Uterus (tissue), 4 donors: Measurements from ENCODE around the gene SYMPK. TPM values are rescaled to one million over a fixed set of nuclear protein-coding genes. Genes with fewer than 3 reads are reported as not detected.

Experiments
- DNase-seq, 2 donors: peaks; one replicate each; pipeline ENCODE4 v3.0.0-alpha.2; 2019 to 2020
- H3K27ac ChIP-seq, 2 donors: fragments of 200-600 bp; sonication (generic); 1 replicate in 1 of 2; 2 replicates in 1 of 2; pipeline ENCODE4 v1.5.1; 2016 to 2018
- H3K27me3 ChIP-seq, 2 donors: fragments of 200-600 bp; sonication (generic); one replicate each; pipeline ENCODE4 v1.5.1; 2018 to 2019; ENCODE audit warnings: control low read depth in 1 of 2
- H3K36me3 ChIP-seq, 2 donors: fragments of 200-600 bp; sonication (generic); one replicate each; pipeline ENCODE4 v1.5.1; 2019; ENCODE audit warnings: control low read depth in 1 of 2
- H3K4me1 ChIP-seq, 2 donors: fragments of 200-600 bp; sonication (generic); one replicate each; pipeline ENCODE4 v1.5.1; 2018 to 2019; ENCODE audit warnings: control low read depth in 1 of 2
- H3K4me3 ChIP-seq, 2 donors: fragments of 200-600 bp; sonication (generic); 1 replicate in 1 of 2; 2 replicates in 1 of 2; pipeline ENCODE4 v1.5.1; 2018 to 2019; ENCODE audit warnings: mild to moderate bottlenecking in 1 of 2
- H3K9me3 ChIP-seq, 2 donors: fragments of 200-600 bp; sonication (generic); one replicate each; pipeline ENCODE4 v1.5.1; 2019; ENCODE audit warnings: control low read depth in 1 of 2
- POLR2A ChIP-seq, 2 donors: fragments of 450-650 bp; IDR thresholded peaks; one replicate each; pipeline ENCODE4 v1.6.1; 2016; ENCODE audit warnings: antibody characterized with exemption in 2 of 2, mild to moderate bottlenecking in 1 of 2, moderate library complexity in 1 of 2
- intact Hi-C: fragments of 100-400 bp; cut with DNase I; formaldehyde crosslinking; loops from one replicate; pipeline ENCODE4 v1.15.1; 2023; ENCODE audit warnings: low total_unique reads
- total RNA-seq, 4 donors: library from RNA; depleted of rRNA in 3 of 4; stranded (reverse); fragments of >200 nt in 3 of 4; gene quantifications; one replicate each; pipeline versions ENCODE4 v1.1.0 to v1.2.4, GENCODE V29; 2014 to 2023
- TF ChIP-seq, protein P1 (sequence below), 4 experiments: fragments of 200-600 bp in 2 of 4; fragments of 450-650 bp in 2 of 4; sonication (generic) in 2 of 4; IDR thresholded peaks; one replicate each; pipeline ENCODE4 v1.5.1; 2016 to 2019; ENCODE audit warnings: antibody characterized with exemption in 4 of 4, mild to moderate bottlenecking in 2 of 4, moderate library complexity in 1 of 4
- donor health status: DM: yes; HTN: yes; CAD: no.

The SYMPK gene
- total RNA-seq, 4 donors from 2014 or later, result 32.0 to 72.6 (median 46.4) TPM

DNA sequence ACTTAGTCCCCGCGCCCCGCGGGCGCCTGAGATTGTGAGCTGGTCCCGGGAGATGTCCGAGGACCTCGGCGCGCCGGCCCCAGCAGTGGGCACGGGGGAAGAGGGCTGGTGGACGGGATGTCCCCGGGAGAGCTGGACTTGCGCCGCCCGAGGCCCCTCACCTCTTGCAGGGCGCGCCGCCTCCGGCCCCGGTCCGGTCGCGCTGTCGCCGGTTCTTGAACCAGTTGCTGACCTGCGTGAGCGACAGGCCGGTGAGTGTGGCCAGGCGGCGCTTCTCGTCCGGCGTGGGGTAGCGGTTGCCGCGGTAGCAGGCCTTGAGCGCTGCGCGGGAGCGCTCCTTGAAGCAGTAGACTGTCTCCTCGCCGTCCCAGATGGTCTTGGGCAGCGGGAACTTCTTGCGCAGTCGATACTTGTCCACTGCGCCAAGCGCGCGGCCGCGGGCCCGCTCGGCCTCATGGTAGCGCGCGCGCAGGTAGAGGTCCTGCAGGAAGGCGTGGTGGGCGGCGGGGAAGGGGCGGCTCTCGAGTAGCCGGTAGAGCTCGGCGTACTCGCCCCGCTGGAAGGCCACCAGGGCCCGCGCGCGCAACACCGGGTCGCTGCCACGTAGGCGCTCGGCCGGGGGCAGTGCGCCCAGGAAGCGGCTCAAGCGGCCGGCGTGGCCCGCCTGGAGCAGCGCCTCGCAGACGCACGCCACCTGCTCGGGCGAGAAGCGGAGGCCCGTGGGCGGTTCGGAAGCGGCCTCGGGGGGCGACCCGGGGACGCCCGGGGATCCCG lies 94.9 kb downstream of the SYMPK start:
- TF ChIP-seq, protein P1, sequence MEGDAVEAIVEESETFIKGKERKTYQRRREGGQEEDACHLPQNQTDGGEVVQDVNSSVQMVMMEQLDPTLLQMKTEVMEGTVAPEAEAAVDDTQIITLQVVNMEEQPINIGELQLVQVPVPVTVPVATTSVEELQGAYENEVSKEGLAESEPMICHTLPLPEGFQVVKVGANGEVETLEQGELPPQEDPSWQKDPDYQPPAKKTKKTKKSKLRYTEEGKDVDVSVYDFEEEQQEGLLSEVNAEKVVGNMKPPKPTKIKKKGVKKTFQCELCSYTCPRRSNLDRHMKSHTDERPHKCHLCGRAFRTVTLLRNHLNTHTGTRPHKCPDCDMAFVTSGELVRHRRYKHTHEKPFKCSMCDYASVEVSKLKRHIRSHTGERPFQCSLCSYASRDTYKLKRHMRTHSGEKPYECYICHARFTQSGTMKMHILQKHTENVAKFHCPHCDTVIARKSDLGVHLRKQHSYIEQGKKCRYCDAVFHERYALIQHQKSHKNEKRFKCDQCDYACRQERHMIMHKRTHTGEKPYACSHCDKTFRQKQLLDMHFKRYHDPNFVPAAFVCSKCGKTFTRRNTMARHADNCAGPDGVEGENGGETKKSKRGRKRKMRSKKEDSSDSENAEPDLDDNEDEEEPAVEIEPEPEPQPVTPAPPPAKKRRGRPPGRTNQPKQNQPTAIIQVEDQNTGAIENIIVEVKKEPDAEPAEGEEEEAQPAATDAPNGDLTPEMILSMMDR (IDR thresholded peaks at IDR 0.05), result peak in 2 of 4 experiments; percentile 1 to 3
- TF ChIP-seq POLR2A (IDR thresholded peaks at IDR 0.05), result peak; percentile 29 to 51
- H3K4me1 ChIP-seq, result peaks cover 12 to 37% of the 10 kb centered on the region in 2 donors
- peak; percentile 75 to 77 for DNase-seq

DNA sequence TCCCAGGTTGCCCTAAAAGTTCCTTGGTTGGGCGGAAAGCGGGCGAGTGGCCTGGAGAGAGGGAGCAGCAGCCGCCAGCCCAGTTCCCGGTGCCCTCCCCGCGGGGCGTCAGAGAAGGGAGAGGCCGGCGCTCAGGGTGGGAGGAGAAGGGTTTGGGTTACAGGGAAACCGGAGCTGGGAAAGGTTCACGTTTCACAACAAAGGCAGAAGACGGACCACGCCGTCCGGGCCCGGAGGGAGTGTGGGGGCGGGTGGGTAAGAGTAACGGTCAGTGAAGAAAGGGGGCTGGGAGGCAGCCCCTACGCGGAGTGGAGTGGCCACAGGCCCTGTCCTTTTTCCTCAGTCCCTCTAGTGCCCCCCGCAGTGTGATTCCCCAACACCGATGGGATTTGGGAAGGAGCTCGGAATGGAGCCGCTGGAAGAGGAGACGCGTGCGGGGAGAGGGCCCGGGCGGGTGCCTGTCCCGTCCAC lies 95.5 kb downstream of the SYMPK start:
- DNase-seq, result peak; percentile 83 to 88
- no peaks in the 10 kb centered on the region for H3K9me3 ChIP-seq
- H3K4me3 ChIP-seq, result peak overlapping the region; percentile 47 to 94
- H3K27ac ChIP-seq, result peak overlapping the region; percentile 90 to 92
- no peaks in the 10 kb centered on the region for H3K27me3 ChIP-seq
- intact Hi-C loops, result no loop called here
- TF ChIP-seq, protein P1 (IDR thresholded peaks at IDR 0.05), result peak in 2 of 4 experiments; percentile 5 to 10
- peak; percentile 75 to 77 for TF ChIP-seq POLR2A (IDR thresholded peaks at IDR 0.05)
- no peaks in the 10 kb centered on the region for H3K36me3 ChIP-seq
- H3K4me1 ChIP-seq, result peaks cover 12 to 37% of the 10 kb centered on the region in 2 donors

More for the DNA sequence above, 94.9 kb downstream of the SYMPK start:
- peak overlapping the region; percentile 90 to 92 for H3K27ac ChIP-seq
- no peaks in the 10 kb centered on the region for H3K9me3 ChIP-seq
- no peaks in the 10 kb centered on the region for H3K36me3 ChIP-seq
- peak overlapping the region; percentile 47 to 94 for H3K4me3 ChIP-seq
- intact Hi-C loops, result no loop called here
- no peaks in the 10 kb centered on the region for H3K27me3 ChIP-seq

DNA sequence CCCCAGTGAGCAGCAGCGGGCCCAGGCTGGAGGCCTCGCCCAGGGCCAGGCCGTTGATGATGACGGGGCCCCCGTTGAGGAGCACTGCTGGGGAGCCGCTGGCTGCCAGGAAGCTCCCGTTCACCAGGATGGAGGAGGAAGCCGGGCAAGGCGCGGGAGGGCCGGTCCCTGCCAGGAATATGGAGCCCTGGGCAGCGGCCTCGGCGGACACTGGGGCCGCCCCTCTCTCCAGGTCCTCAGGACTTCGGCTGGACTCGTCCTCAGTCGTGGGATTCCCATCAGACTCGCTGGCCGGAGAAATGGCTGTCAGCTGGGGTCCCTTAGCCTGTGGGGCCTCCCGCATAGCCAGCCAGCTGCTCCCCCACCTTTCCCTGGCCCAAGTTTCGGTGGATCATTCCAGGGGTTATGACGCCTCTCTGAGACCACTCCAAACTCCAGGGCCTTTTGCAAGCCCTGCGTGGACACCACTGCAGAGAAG lies 96.0 kb downstream of the SYMPK start:
- Histone ChIP-seq H3K27ac (peak overlapping the region; percentile 90 to 92), H3K4me1 (peaks cover 12 to 37% of the 10 kb centered on the region in 2 donors), H3K9me3 (no peaks in the 10 kb centered on the region), H3K4me3 (peak overlapping the region; percentile 47 to 94), H3K27me3 (no peaks in the 10 kb centered on the region), H3K36me3 (no peaks in the 10 kb centered on the region)
- intact Hi-C loops, result no loop called here
- DNase-seq, result no peak
- no peak for TF ChIP-seq POLR2A (IDR thresholded peaks at IDR 0.05)
- TF ChIP-seq, protein P1 (IDR thresholded peaks at IDR 0.05), result no peak

DNA sequence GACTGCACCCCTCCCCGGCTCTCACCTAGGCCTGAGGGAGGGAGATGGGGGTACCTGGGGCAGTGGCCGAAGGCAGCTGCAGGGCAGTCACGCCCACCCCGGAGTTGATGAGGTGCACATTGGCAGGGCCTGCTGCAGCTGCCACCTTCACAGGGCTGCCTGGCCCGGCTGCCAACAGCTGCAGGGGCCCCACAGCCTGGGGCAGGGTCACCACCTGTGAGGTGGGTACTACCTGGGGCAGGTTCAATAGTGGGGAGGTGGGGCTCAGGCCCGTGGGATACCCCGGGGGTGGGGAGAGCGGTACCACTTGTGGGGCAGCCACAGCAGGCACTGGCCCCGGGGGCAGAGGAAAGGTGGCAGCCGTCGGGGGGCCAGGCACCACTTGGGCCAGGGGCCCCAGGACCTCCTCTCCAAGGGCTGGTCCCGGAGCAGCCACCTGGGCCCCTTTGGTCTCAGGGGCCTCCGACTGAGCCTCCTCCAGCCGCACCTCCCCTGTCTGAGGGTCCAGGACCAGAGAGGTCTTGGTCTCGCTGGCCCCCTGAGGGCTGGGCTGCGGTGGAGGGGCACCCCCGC lies 96.6 kb downstream of the SYMPK start:
- Histone ChIP-seq H3K4me3 (peak overlapping the region; percentile 47 to 94), H3K27me3 (no peaks in the 10 kb centered on the region), H3K4me1 (peaks cover 12 to 37% of the 10 kb centered on the region in 2 donors), H3K27ac (peak overlapping the region; percentile 90 to 92), H3K36me3 (no peaks in the 10 kb centered on the region), H3K9me3 (no peaks in the 10 kb centered on the region)
- TF ChIP-seq, protein P1 (IDR thresholded peaks at IDR 0.05), result no peak
- no peak for TF ChIP-seq POLR2A (IDR thresholded peaks at IDR 0.05)
- peak in 1 of 2 donors; percentile 33 for DNase-seq
- intact Hi-C loops, result no loop called here
